Neuronal stem cell (in vitro differentiated cells): ENCODE measurements around the gene RTF1.

Experiments used
- DNase-seq: peaks from one replicate; pipeline ENCODE4 v3.0.0-alpha.2; 2013; ENCODE audit warnings: low spot score
- H2AFZ ChIP-seq: one replicate; pipeline ENCODE4 v1.6.1; 2013; ENCODE audit warnings: mild to moderate bottlenecking, low read length, inconsistent platforms
- H2AK5ac ChIP-seq: 2 replicates; pipeline ENCODE4 v1.6.1; 2013; ENCODE audit warnings: low read depth, mild to moderate bottlenecking, inconsistent platforms, low read length, moderate library complexity, mixed read lengths
- H2BK120ac ChIP-seq: 2 replicates; pipeline ENCODE4 v1.6.1; 2013; ENCODE audit warnings: low read depth, mild to moderate bottlenecking, inconsistent platforms, low read length, moderate library complexity, mixed read lengths
- H2BK12ac ChIP-seq: one replicate; pipeline ENCODE4 v1.6.1; 2013; ENCODE audit warnings: low read length, inconsistent platforms
- H2BK15ac ChIP-seq: 2 replicates; pipeline ENCODE4 v1.6.1; 2013; ENCODE audit warnings: mild to moderate bottlenecking, low read length, inconsistent platforms, mixed read lengths
- H2BK5ac ChIP-seq: one replicate; pipeline ENCODE4 v1.6.1; 2013; ENCODE audit warnings: inconsistent platforms, mild to moderate bottlenecking, low read length, moderate library complexity
- H3K14ac ChIP-seq: one replicate; pipeline ENCODE4 v1.6.1; 2013; ENCODE audit warnings: low read length, inconsistent platforms
- H3K18ac ChIP-seq: 2 replicates; pipeline ENCODE4 v1.6.1; 2013; ENCODE audit warnings: low read length, inconsistent platforms
- H3K23ac ChIP-seq: 2 replicates; pipeline ENCODE4 v1.6.1; 2013; ENCODE audit warnings: low read depth, mild to moderate bottlenecking, mixed read lengths, low read length, inconsistent platforms; ENCODE audit not compliant: poor library complexity
- H3K27ac ChIP-seq: replicated peaks from 3 replicates; pipeline ENCODE4 v1.5.1; 2013; ENCODE audit warnings: low read length, inconsistent platforms
- H3K27me3 ChIP-seq, 3 experiments: 2 replicates each; pipeline ENCODE4 v1.6.1; 2013; ENCODE audit warnings: low read length in 3 of 3, mild to moderate bottlenecking in 2 of 3, inconsistent platforms in 1 of 3, low read depth in 1 of 3, mixed read lengths in 1 of 3, moderate library complexity in 1 of 3; ENCODE audit not compliant: control insufficient read depth in 3 of 3, insufficient read depth in 3 of 3
- H3K36me3 ChIP-seq, 2 donors: replicated peaks in 1 of 2; 2 replicates each; pipeline ENCODE4 v1.6.1; 2013; ENCODE audit warnings: low read length in 2 of 2; ENCODE audit not compliant: control insufficient read depth in 2 of 2, insufficient read depth in 2 of 2
- H3K4ac ChIP-seq: 2 replicates; pipeline ENCODE4 v1.6.1; 2013; ENCODE audit warnings: inconsistent platforms, mild to moderate bottlenecking, low read length, moderate library complexity
- H3K4me1 ChIP-seq, 2 donors: 1 replicate in 1 of 2; 2 replicates in 1 of 2; pipeline ENCODE4 v1.6.1; 2013; ENCODE audit warnings: low read length in 2 of 2, low read depth in 1 of 2; ENCODE audit not compliant: control insufficient read depth in 2 of 2, insufficient read depth in 1 of 2
- H3K4me2 ChIP-seq: one replicate; pipeline ENCODE4 v1.6.1; 2013; ENCODE audit warnings: mild to moderate bottlenecking, low read length, inconsistent platforms; ENCODE audit not compliant: insufficient read depth, poor library complexity, severe bottlenecking
- H3K4me3 ChIP-seq, 2 donors: 2 replicates each; pipeline ENCODE4 v1.5.1; 2013; ENCODE audit warnings: low read length in 2 of 2, mild to moderate bottlenecking in 2 of 2, inconsistent platforms in 1 of 2, moderate library complexity in 1 of 2
- H3K79me1 ChIP-seq: one replicate; pipeline ENCODE4 v1.6.1; 2013; ENCODE audit warnings: low read depth, mild to moderate bottlenecking, inconsistent platforms, low read length, moderate library complexity
- H3K9ac ChIP-seq: one replicate; pipeline ENCODE4 v1.6.1; 2013; ENCODE audit warnings: mild to moderate bottlenecking, low read depth, low read length, inconsistent platforms; ENCODE audit not compliant: poor library complexity
- H3K9me3 ChIP-seq, 2 donors: replicated peaks in 1 of 2; 2 replicates each; pipeline versions ENCODE3 to v1.6.1; 2013; ENCODE audit warnings: low read length in 2 of 2, mild to moderate bottlenecking in 2 of 2, inconsistent platforms in 1 of 2, low read depth in 1 of 2, mixed read lengths in 1 of 2, moderate library complexity in 1 of 2; ENCODE audit not compliant: control insufficient read depth in 2 of 2, insufficient read depth in 1 of 2
- H4K8ac ChIP-seq: one replicate; pipeline ENCODE4 v1.6.1; 2013; ENCODE audit warnings: low read depth, mild to moderate bottlenecking, inconsistent platforms, low read length, moderate library complexity
- H4K91ac ChIP-seq: one replicate; pipeline ENCODE4 v1.6.1; 2013; ENCODE audit warnings: low read length, low read depth, mild to moderate bottlenecking, inconsistent platforms; ENCODE audit not compliant: poor library complexity
- WGBS, 2 donors: extraction: QIAGEN DNeasy Blood & Tissue Kit; methylation state at CpG; one replicate each; pipeline ENCODE4 v1.1.7; 2013; ENCODE audit warnings: missing lambda C conversion rate in 2 of 2, mixed read lengths in 1 of 2; ENCODE audit not compliant: insufficient read length in 2 of 2, insufficient replicate concordance in 1 of 2; ENCODE audit errors: extremely low coverage in 2 of 2; 5-methylcytosine and 5-hydroxymethylcytosine counted together

RTF1 gene

GRCh38 chr15:41504751-41505492 lies 88.0 kb downstream of the RTF1 start:
- peaks cover 3 to 16% of the 10 kb centered on the region in 2 donors for H3K4me1 ChIP-seq
- H3K9ac ChIP-seq: no peak overlapping the region

GRCh38 chr15:41505776-41506175 lies 88.9 kb downstream of the RTF1 start:
- Histone ChIP-seq H2BK120ac (peak overlapping the region; percentile 4), H3K36me3 (no peaks in the 10 kb centered on the region), H2BK12ac (no peak overlapping the region), H3K27me3 (peaks cover 29 to 90% (median 82%) of the 10 kb centered on the region in 3 experiments), H3K27ac (no peak overlapping the region), H2BK5ac (no peak overlapping the region), H3K9me3 (peaks cover 0 to 5% of the 10 kb centered on the region in 2 donors), H2AFZ (no peak overlapping the region), H2BK15ac (no peak overlapping the region), H4K91ac (no peak overlapping the region), H4K8ac (no peak overlapping the region), H3K4me2 (no peak overlapping the region), H3K4me1 (peaks cover 3 to 16% of the 10 kb centered on the region in 2 donors), H3K14ac (no peak overlapping the region), H3K4me3 (no peak overlapping the region), H3K4ac (no peak overlapping the region), H3K18ac (no peak overlapping the region), H2AK5ac (no peak overlapping the region), H3K9ac (no peak overlapping the region), H3K23ac (no peak overlapping the region), H3K79me1 (peaks cover 1% of the 10 kb centered on the region)
- no CpG with 5 or more reads among the region's 4 CpGs for WGBS, 2 donors
- DNase-seq: no peak

More at GRCh38 chr15:41504751-41505492, 88.0 kb downstream of the RTF1 start:
- peaks cover 0 to 5% of the 10 kb centered on the region in 2 donors for H3K9me3 ChIP-seq
- no peak overlapping the region for H3K4ac ChIP-seq
- no peak overlapping the region for H2BK15ac ChIP-seq
- H4K91ac ChIP-seq: no peak overlapping the region
- H3K18ac ChIP-seq: no peak overlapping the region
- H3K14ac ChIP-seq: no peak overlapping the region
- H4K8ac ChIP-seq: no peak overlapping the region
- peaks cover 1% of the 10 kb centered on the region for H3K79me1 ChIP-seq
- H3K27me3 ChIP-seq: peaks cover 32 to 87% (median 82%) of the 10 kb centered on the region in 3 experiments
- no peak overlapping the region for H3K4me2 ChIP-seq
- DNase-seq: no peak
- H3K27ac ChIP-seq: no peak overlapping the region
- no peak overlapping the region for H2BK12ac ChIP-seq
- H2AK5ac ChIP-seq: peak overlapping the region; percentile 24
- H2BK120ac ChIP-seq: no peak overlapping the region
- no peak overlapping the region for H3K4me3 ChIP-seq
- H2BK5ac ChIP-seq: no peak overlapping the region
- no peak overlapping the region for H2AFZ ChIP-seq
- H3K36me3 ChIP-seq: no peaks in the 10 kb centered on the region
- H3K23ac ChIP-seq: no peak overlapping the region
- no CpG with 5 or more reads among the region's 13 CpGs for WGBS, 2 donors

GRCh38 chr15:41506796-41507341 lies 90.0 kb downstream of the RTF1 start:
- no CpG with 5 or more reads among the region's 10 CpGs for WGBS, 2 donors
- Histone ChIP-seq H2AFZ (no peak overlapping the region), H2BK5ac (no peak overlapping the region), H2BK120ac (no peak overlapping the region), H2BK12ac (no peak overlapping the region), H3K4me2 (peak overlapping the region; percentile 11), H3K27me3 (peaks cover 31 to 92% (median 82%) of the 10 kb centered on the region in 3 experiments), H4K8ac (no peak overlapping the region), H2BK15ac (no peak overlapping the region), H3K9ac (no peak overlapping the region), H3K4me3 (no peak overlapping the region), H3K79me1 (peaks cover 1% of the 10 kb centered on the region), H3K36me3 (no peaks in the 10 kb centered on the region), H2AK5ac (no peak overlapping the region), H4K91ac (no peak overlapping the region), H3K23ac (peak overlapping the region; percentile 73), H3K14ac (no peak overlapping the region), H3K18ac (no peak overlapping the region), H3K9me3 (peaks cover 0 to 5% of the 10 kb centered on the region in 2 donors), H3K4ac (no peak overlapping the region), H3K27ac (no peak overlapping the region), H3K4me1 (peaks cover 5 to 9% of the 10 kb centered on the region in 2 donors)
- no peak for DNase-seq

- Histone ChIP-seq H4K8ac (no peak overlapping the region), H3K4me2 (no peak overlapping the region), H3K79me1 (no peaks in the 10 kb centered on the region), H2BK12ac (no peak overlapping the region), H3K9ac (no peak overlapping the region), H2BK5ac (no peak overlapping the region), H3K36me3 (no peaks in the 10 kb centered on the region), H3K4ac (no peak overlapping the region), H3K9me3 (no peaks in the 10 kb centered on the region), H2BK120ac (no peak overlapping the region), H3K4me3 (no peak overlapping the region), H3K4me1 (peaks cover 2 to 12% of the 10 kb centered on the region in 2 donors), H3K14ac (no peak overlapping the region), H3K18ac (no peak overlapping the region), H3K27ac (no peak overlapping the region), H2AFZ (no peak overlapping the region), H2AK5ac (no peak overlapping the region), H4K91ac (no peak overlapping the region), H3K23ac (no peak overlapping the region), H3K27me3 (peaks cover 32 to 92% (median 82%) of the 10 kb centered on the region in 3 experiments), H2BK15ac (no peak overlapping the region)
- no peak for DNase-seq
- WGBS, 2 donors: no CpG with 5 or more reads among the region's 7 CpGs
Measured at GRCh38 chr15:41507820-41508290, 91.0 kb downstream of the RTF1 start.
